HCT116 (cell line): ENCODE measurements around the gene SEMA3B. TPM values are rescaled to one million over a fixed set of nuclear protein-coding genes. Genes with fewer than 3 reads are reported as not detected.

ENCODE experiments used
- ATAC-seq: fragments of 200-7000 bp; cut with Tn5 transposase; 2 replicates; pipeline ENCODE4 v1.9.1; 2020; ENCODE audit warnings: mild to moderate bottlenecking, moderate library complexity
- BruUV-seq: library from RNA; stranded (reverse); fragments of 400-500 nt; replicated peaks from 2 replicates; lab custom pipeline; 2021; lab: Mats Ljungman, UMichigan
- CTCF ChIA-PET: fragments of 300-600 bp; sonication (Branson Sonifier 250); formaldehyde crosslinking; loops from one replicate; lab custom pipeline; 2021; ENCODE audit warnings: antibody characterized with exemption; lab: Charles Lee
- POLR2A ChIA-PET: fragments of 300-600, 350-600 bp; sonication (Branson Sonifier 250); formaldehyde crosslinking; loops from one replicate; lab custom pipeline; 2021; ENCODE audit warnings: antibody characterized with exemption; lab: Charles Lee
- RAD21 ChIA-PET, 2 experiments: fragments of 300-600 bp; sonication (Branson Sonifier 250); formaldehyde crosslinking; loops; one replicate each; lab custom pipeline; 2023; ENCODE audit warnings: low total read pairs in 2 of 2; ENCODE audit not compliant: uncharacterized antibody in 2 of 2, unreplicated experiment in 2 of 2, low non-redundant PET in 1 of 2; lab: Charles Lee
- DNase-seq: peaks from one replicate; pipeline ENCODE4 v3.0.0-alpha.2; 2010; ENCODE audit warnings: low read depth, low spot score
- H2AFZ ChIP-seq: fragments of 200-600 bp; shearing (Covaris generic), sonication (generic); 2 replicates; pipeline ENCODE4 v1.6.1; 2017; ENCODE audit warnings: low read depth, mixed run types, mixed read lengths, antibody characterized with exemption, low read length; ENCODE audit not compliant: poor library complexity, severe bottlenecking
- H3K27ac ChIP-seq: 2 replicates; pipeline ENCODE4 v1.5.1; 2012; ENCODE audit warnings: low read depth, low read length
- H3K27me3 ChIP-seq: fragments of 200-600 bp; sonication (generic); 2 replicates; pipeline ENCODE4 v1.6.1; 2016; ENCODE audit warnings: mixed run types, low read length, mixed read lengths; ENCODE audit not compliant: insufficient read depth
- H3K36me3 ChIP-seq, 2 experiments: fragments of 200-500 bp in 1 of 2; fragments of 200-600 bp in 1 of 2; sonication (Bioruptor generic) in 1 of 2; sonication (generic) in 1 of 2; 2 replicates each; pipeline versions ENCODE4 v1.5.1 to v1.6.1; 2014 to 2016; ENCODE audit warnings: low read length in 2 of 2, inconsistent platforms in 1 of 2, mixed read lengths in 1 of 2, mixed run types in 1 of 2; ENCODE audit not compliant: insufficient read depth in 2 of 2, control insufficient read depth in 1 of 2
- H3K4me1 ChIP-seq, 2 experiments: fragments of 200-600 bp in 1 of 2; sonication (generic) in 1 of 2; 2 replicates each; pipeline versions ENCODE4 v1.5.1 to v1.6.1; 2012 to 2017; ENCODE audit warnings: low read length in 2 of 2, inconsistent platforms in 1 of 2, mild to moderate bottlenecking in 1 of 2, mixed read lengths in 1 of 2, mixed run types in 1 of 2, moderate library complexity in 1 of 2; ENCODE audit not compliant: insufficient read depth in 2 of 2, control insufficient read depth in 1 of 2
- H3K4me2 ChIP-seq: fragments of 200-600 bp; sonication (generic); 2 replicates; pipeline ENCODE4 v1.6.1; 2017; ENCODE audit warnings: mixed run types, low read length, mixed read lengths
- H3K4me3 ChIP-seq, 2 experiments: fragments of 200-600 bp in 1 of 2; sonication (generic) in 1 of 2; replicated peaks in 1 of 2; 2 replicates each; pipeline ENCODE4 v1.5.1; 2011 to 2016; ENCODE audit warnings: low read length in 2 of 2, control low read depth in 1 of 2, low read depth in 1 of 2, mild to moderate bottlenecking in 1 of 2, mixed read lengths in 1 of 2, mixed run types in 1 of 2
- H3K79me2 ChIP-seq: fragments of 200-600 bp; sonication (generic); 2 replicates; pipeline ENCODE4 v1.6.1; 2017; ENCODE audit warnings: mild to moderate bottlenecking, mixed run types, low read length, moderate library complexity, mixed read lengths; ENCODE audit not compliant: insufficient read depth
- H3K9ac ChIP-seq: fragments of 200-600 bp; sonication (generic); 2 replicates; pipeline ENCODE4 v1.6.1; 2016; ENCODE audit warnings: low read length, mixed read lengths
- H3K9me2 ChIP-seq: fragments of 200-600 bp; sonication (generic), shearing (Covaris generic); 2 replicates; pipeline ENCODE4 v1.6.1; 2017; ENCODE audit warnings: mixed run types, mild to moderate bottlenecking, moderate library complexity; ENCODE audit not compliant: insufficient read depth
- H3K9me3 ChIP-seq, 2 experiments: fragments of 200-500 bp in 1 of 2; fragments of 200-600 bp in 1 of 2; sonication (Bioruptor generic) in 1 of 2; sonication (generic) in 1 of 2; 2 replicates each; pipeline ENCODE4 v1.6.1; 2014 to 2017; ENCODE audit warnings: low read length in 2 of 2, mixed read lengths in 2 of 2, inconsistent platforms in 1 of 2, low read depth in 1 of 2, mild to moderate bottlenecking in 1 of 2, mixed run types in 1 of 2, moderate library complexity in 1 of 2; ENCODE audit not compliant: control insufficient read depth in 1 of 2, insufficient read depth in 1 of 2
- H4K20me1 ChIP-seq: fragments of 200-600 bp; sonication (generic), shearing (Covaris generic); 2 replicates; pipeline ENCODE4 v1.6.1; 2017; ENCODE audit warnings: mixed run types, mild to moderate bottlenecking, moderate library complexity; ENCODE audit not compliant: insufficient read depth
- CEBPB ChIP-seq: IDR thresholded peaks from 2 replicates; pipeline ENCODE4 v1.6.1; 2012; ENCODE audit warnings: low read depth
- EGR1 ChIP-seq: IDR thresholded peaks from 2 replicates; pipeline ENCODE4 v1.6.1; 2012; ENCODE audit warnings: low read depth
- ELF1 ChIP-seq: IDR thresholded peaks from 2 replicates; pipeline ENCODE4 v1.6.1; 2012; ENCODE audit warnings: low read depth, borderline replicate concordance
- EZH2 ChIP-seq: fragments of 200-600 bp; sonication (generic); IDR thresholded peaks from 2 replicates; pipeline ENCODE4 v1.6.1; 2017; ENCODE audit warnings: antibody characterized with exemption, mixed run types
- EZH2phosphoT487 ChIP-seq: fragments of 200-600 bp; IDR thresholded peaks from 2 replicates; pipeline ENCODE4 v1.6.1; 2018; ENCODE audit warnings: antibody characterized with exemption, borderline replicate concordance
- FOSL1 ChIP-seq: IDR thresholded peaks from 2 replicates; pipeline ENCODE4 v1.6.1; 2012; ENCODE audit warnings: low read depth
- JUND ChIP-seq: IDR thresholded peaks from 2 replicates; pipeline ENCODE4 v1.6.1; 2012
- MAX ChIP-seq: IDR thresholded peaks from 2 replicates; pipeline ENCODE4 v1.6.1; 2012
- POLR2AphosphoS5 ChIP-seq: IDR thresholded peaks from 2 replicates; pipeline ENCODE4 v1.6.1; 2011; ENCODE audit warnings: mild to moderate bottlenecking, low read depth, low read length, moderate library complexity
- SIN3A ChIP-seq: IDR thresholded peaks from 2 replicates; pipeline ENCODE4 v1.6.1; 2012; ENCODE audit warnings: low read depth
- SP1 ChIP-seq: IDR thresholded peaks from 2 replicates; pipeline ENCODE4 v1.6.1; 2012; ENCODE audit warnings: low read depth
- SRF ChIP-seq: IDR thresholded peaks from 2 replicates; pipeline ENCODE4 v1.6.1; 2012; ENCODE audit warnings: low read depth
- TCF7L2 ChIP-seq: IDR thresholded peaks from 2 replicates; pipeline ENCODE4 v1.7.0; 2011; ENCODE audit warnings: borderline replicate concordance, inconsistent platforms; ENCODE audit not compliant: insufficient read depth, insufficient read length; ENCODE audit errors: extremely low read depth
- YY1 ChIP-seq: IDR thresholded peaks from 2 replicates; pipeline ENCODE4 v1.6.1; 2011; ENCODE audit warnings: low read length, low read depth, moderate library complexity, mild to moderate bottlenecking; ENCODE audit not compliant: insufficient replicate concordance; ENCODE audit errors: extremely low read depth
- ZFX ChIP-seq: fragments of 450-650 bp; IDR thresholded peaks from 2 replicates; pipeline ENCODE4 v1.6.1; 2017
- ZNF274 ChIP-seq: fragments of 200-500 bp; sonication (Bioruptor generic); IDR thresholded peaks from 2 replicates; pipeline ENCODE4 v1.6.1; 2014; ENCODE audit warnings: mild to moderate bottlenecking, low read depth, low read length, inconsistent platforms
- intact Hi-C: fragments of 100-400 bp; cut with micrococcal nuclease; formaldehyde crosslinking; loops from 2 replicates; pipeline ENCODE4 v1.10.0; 2022
- total RNA-seq: library from RNA; stranded (reverse); gene quantifications from one replicate; pipeline ENCODE4 v1.2.1, GENCODE V29; 2021; ENCODE audit not compliant: unreplicated experiment
- TF ChIP-seq, protein P1 (sequence below): IDR thresholded peaks from 2 replicates; pipeline ENCODE4 v1.6.1; 2011; ENCODE audit warnings: mild to moderate bottlenecking, low read length, moderate library complexity; ENCODE audit not compliant: insufficient replicate concordance; ENCODE audit errors: extremely low read depth
- TF ChIP-seq, protein P2 (sequence below): IDR thresholded peaks from 2 replicates; pipeline ENCODE4 v1.6.1; 2012; ENCODE audit warnings: low read depth

SEMA3B gene
- total RNA-seq, 1 experiment from 2014 or later, result 46.2 TPM

DNA sequence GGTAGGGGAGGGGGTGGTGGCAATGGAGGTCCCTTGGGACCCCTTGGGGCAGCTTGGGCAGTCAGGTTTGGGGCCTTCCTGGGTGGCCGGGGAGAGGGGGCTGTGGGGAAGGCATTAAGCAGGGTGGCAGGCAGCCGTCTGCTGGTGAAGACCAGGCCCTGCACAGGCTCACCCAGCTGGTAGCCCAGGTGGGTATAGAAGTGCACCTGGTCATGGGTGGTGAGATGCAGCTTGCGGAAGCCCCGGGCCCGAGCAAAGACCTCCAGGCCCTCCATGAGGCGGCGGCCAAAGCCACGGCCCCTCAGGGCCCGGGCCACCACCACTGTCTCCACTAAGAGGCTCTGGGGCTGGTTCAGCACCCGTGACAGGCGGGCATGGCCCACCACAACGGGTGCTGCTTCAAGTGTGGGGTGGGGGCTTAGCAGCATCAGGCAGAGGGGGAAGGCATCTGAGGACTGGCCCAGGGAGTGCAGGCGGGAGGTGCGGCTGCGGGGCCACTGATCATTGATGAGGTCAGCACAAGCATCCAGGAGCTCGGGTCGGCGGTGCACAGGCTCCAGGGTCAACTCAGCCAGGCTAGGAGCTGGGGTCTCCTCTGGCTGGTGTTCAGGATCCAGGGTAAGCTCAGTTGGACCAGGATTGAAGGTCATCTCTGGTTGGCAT is 27.9 kb downstream of the SEMA3B start:
- POLR2A ChIA-PET, result interaction anchor here (1.2 kb wide), 1 partner anchor 61 kb away, joined by 3 read pairs; the partner anchor contains the start of gene GNAI2

More for the DNA sequence above, 27.9 kb downstream of the SEMA3B start:
- no peak overlapping the region for H3K9ac ChIP-seq
- H3K27ac ChIP-seq, result no peak overlapping the region
- H3K9me2 ChIP-seq, result no peaks in the 10 kb centered on the region
- intact Hi-C loops, result no loop called here
- no peak overlapping the region for H2AFZ ChIP-seq
- no peak for TF ChIP-seq CEBPB
- TF ChIP-seq TCF7L2, result no peak
- no peak for TF ChIP-seq SRF
- no peak for TF ChIP-seq POLR2AphosphoS5
- no peak for TF ChIP-seq FOSL1
- TF ChIP-seq ZFX, result no peak
- no peak for TF ChIP-seq MAX
- TF ChIP-seq SP1, result no peak
- no peak for TF ChIP-seq EGR1
- TF ChIP-seq ZNF274, result no peak
- no peak for TF ChIP-seq SIN3A
- TF ChIP-seq JUND, result no peak
- TF ChIP-seq YY1, result no peak
- TF ChIP-seq EZH2, result no peak
- TF ChIP-seq, protein P1, sequence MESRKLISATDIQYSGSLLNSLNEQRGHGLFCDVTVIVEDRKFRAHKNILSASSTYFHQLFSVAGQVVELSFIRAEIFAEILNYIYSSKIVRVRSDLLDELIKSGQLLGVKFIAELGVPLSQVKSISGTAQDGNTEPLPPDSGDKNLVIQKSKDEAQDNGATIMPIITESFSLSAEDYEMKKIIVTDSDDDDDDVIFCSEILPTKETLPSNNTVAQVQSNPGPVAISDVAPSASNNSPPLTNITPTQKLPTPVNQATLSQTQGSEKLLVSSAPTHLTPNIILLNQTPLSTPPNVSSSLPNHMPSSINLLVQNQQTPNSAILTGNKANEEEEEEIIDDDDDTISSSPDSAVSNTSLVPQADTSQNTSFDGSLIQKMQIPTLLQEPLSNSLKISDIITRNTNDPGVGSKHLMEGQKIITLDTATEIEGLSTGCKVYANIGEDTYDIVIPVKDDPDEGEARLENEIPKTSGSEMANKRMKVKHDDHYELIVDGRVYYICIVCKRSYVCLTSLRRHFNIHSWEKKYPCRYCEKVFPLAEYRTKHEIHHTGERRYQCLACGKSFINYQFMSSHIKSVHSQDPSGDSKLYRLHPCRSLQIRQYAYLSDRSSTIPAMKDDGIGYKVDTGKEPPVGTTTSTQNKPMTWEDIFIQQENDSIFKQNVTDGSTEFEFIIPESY, result no peak
- TF ChIP-seq, protein P2, sequence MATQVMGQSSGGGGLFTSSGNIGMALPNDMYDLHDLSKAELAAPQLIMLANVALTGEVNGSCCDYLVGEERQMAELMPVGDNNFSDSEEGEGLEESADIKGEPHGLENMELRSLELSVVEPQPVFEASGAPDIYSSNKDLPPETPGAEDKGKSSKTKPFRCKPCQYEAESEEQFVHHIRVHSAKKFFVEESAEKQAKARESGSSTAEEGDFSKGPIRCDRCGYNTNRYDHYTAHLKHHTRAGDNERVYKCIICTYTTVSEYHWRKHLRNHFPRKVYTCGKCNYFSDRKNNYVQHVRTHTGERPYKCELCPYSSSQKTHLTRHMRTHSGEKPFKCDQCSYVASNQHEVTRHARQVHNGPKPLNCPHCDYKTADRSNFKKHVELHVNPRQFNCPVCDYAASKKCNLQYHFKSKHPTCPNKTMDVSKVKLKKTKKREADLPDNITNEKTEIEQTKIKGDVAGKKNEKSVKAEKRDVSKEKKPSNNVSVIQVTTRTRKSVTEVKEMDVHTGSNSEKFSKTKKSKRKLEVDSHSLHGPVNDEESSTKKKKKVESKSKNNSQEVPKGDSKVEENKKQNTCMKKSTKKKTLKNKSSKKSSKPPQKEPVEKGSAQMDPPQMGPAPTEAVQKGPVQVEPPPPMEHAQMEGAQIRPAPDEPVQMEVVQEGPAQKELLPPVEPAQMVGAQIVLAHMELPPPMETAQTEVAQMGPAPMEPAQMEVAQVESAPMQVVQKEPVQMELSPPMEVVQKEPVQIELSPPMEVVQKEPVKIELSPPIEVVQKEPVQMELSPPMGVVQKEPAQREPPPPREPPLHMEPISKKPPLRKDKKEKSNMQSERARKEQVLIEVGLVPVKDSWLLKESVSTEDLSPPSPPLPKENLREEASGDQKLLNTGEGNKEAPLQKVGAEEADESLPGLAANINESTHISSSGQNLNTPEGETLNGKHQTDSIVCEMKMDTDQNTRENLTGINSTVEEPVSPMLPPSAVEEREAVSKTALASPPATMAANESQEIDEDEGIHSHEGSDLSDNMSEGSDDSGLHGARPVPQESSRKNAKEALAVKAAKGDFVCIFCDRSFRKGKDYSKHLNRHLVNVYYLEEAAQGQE, result no peak
- TF ChIP-seq ELF1, result no peak
- TF ChIP-seq EZH2phosphoT487, result no peak
- H3K4me2 ChIP-seq, result no peak overlapping the region
- H3K4me1 ChIP-seq, result peaks cover 14 to 39% of the 10 kb centered on the region in 2 experiments
- peaks cover 6% of the 10 kb centered on the region for H3K79me2 ChIP-seq
- DNase-seq (no peak), ATAC-seq (no peak)
- no peaks in the 10 kb centered on the region for H3K27me3 ChIP-seq
- no peak overlapping the region for H3K4me3 ChIP-seq
- no TSS peak for BruUV-seq
- no peaks in the 10 kb centered on the region for H4K20me1 ChIP-seq
- ChIA-PET RAD21 (no interaction called here), CTCF (no interaction called here)
- no peaks in the 10 kb centered on the region for H3K9me3 ChIP-seq
- no peaks in the 10 kb centered on the region for H3K36me3 ChIP-seq
